K562 (cell line): ENCODE results near the gene LRP10. TPM values are rescaled to one million over a fixed set of nuclear protein-coding genes. Genes with fewer than 3 reads are reported as not detected.

Experiments
- ARID4B ChIP-seq: sonication (generic); formaldehyde crosslinking; IDR thresholded peaks from 2 replicates; pipeline ENCODE4 v1.8.0; 2022; ENCODE audit warnings: mild to moderate bottlenecking, missing genetic modification reagents
- ELF4 ChIP-seq: fragments of 450-650 bp; formaldehyde crosslinking; IDR thresholded peaks from 2 replicates; pipeline ENCODE4 v1.4.0; 2022; ENCODE audit warnings: missing genetic modification characterization
- HINFP ChIP-seq: fragments of 450-650 bp; conservative IDR thresholded peaks from 2 replicates; pipeline ENCODE4 v1.6.1; 2016; ENCODE audit warnings: missing genetic modification characterization, low read depth, mild to moderate bottlenecking, control low read depth, missing compliant biosample characterization
- KDM4B ChIP-seq, 2 experiments: fragments of 450-650 bp in 1 of 2; sonication (generic) in 1 of 2; IDR thresholded peaks; 2 replicates each; pipeline ENCODE4 v1.6.1; 2016 to 2017; ENCODE audit warnings: borderline replicate concordance in 2 of 2, antibody characterized with exemption in 1 of 2, low read depth in 1 of 2, mild to moderate bottlenecking in 1 of 2
- PYGO2 ChIP-seq: fragments of 450-650 bp; IDR thresholded peaks from 2 replicates; pipeline ENCODE4 v1.6.1; 2016; ENCODE audit warnings: mild to moderate bottlenecking, missing genetic modification characterization, moderate library complexity, missing compliant biosample characterization
- RNF219 ChIP-seq: fragments of 250-450 bp; sonication (Bioruptor Pico); IDR thresholded peaks from 2 replicates; pipeline ENCODE4 v1.5.0; 2022; ENCODE audit warnings: mild to moderate bottlenecking
- RREB1 ChIP-seq: fragments of 250-450 bp; sonication (Bioruptor Pico); IDR thresholded peaks from 2 replicates; pipeline ENCODE4 v1.4.0; 2020
- THAP12 ChIP-seq: fragments of 250-450 bp; sonication (Bioruptor Pico); IDR thresholded peaks from 2 replicates; pipeline ENCODE4 v1.9.0; 2021; ENCODE audit warnings: mild to moderate bottlenecking, inconsistent platforms
- TSC22D4 ChIP-seq: fragments of 450-650 bp; IDR thresholded peaks from 2 replicates; pipeline ENCODE4 v1.6.1; 2016; ENCODE audit warnings: missing genetic modification characterization, missing biosample characterization, control low read depth
- ZNF134 ChIP-seq: fragments of 250-450 bp; sonication (Bioruptor Pico); conservative IDR thresholded peaks from 2 replicates; pipeline ENCODE4 v1.4.0; 2020
- ZNF561 ChIP-seq: fragments of 450-650 bp; formaldehyde crosslinking; conservative IDR thresholded peaks from 2 replicates; pipeline ENCODE4 v1.4.0; 2020; ENCODE audit warnings: mild to moderate bottlenecking, moderate library complexity
- polyA plus RNA-seq, 8 experiments: library from polyadenylated mRNA; depleted of rRNA in 4 of 8; stranded (reverse) in 5 of 8; unstranded in 3 of 8; fragments of >200 nt; fragmentation: Nextera tagmentation in 2 of 8; fragmentation: Illumina TruSeq in 1 of 8; extraction: Ambion mirVana in 2 of 8; extraction: Trizol in 1 of 8; gene quantifications; 2 replicates each; pipeline versions ENCODE4 v1.2.1 to v1.2.3, GENCODE V29; 2011 to 2014; ENCODE audit warnings: inconsistent platforms in 1 of 8, missing spikeins in 1 of 8
- total RNA-seq, 7 experiments: library from RNA; depleted of rRNA in 6 of 7; stranded (reverse); fragments of >200 nt in 6 of 7; fragmentation: Illumina TruSeq in 2 of 7; extraction: Trizol in 2 of 7; gene quantifications; 2 replicates each; pipeline versions ENCODE4 v1.2.1 to v1.2.3, GENCODE V29; 2011 to 2021; ENCODE audit warnings: low replicate concordance in 1 of 7

The LRP10 gene
- total and polyA plus RNA-seq, 9 of the 15 experiments (the other 6 are each of a cell fraction or from before 2014, with no cell fraction given): 1.3 to 45.5 (median 10.9) TPM

GRCh38 chr14:22870811-22871223, 723 bp upstream of the LRP10 start (continued):
- no peak for TF ChIP-seq ARID4B
- no peak for TF ChIP-seq ZNF134 (CRISPR knock-in tag)
- TF ChIP-seq KDM4B (IDR thresholded peaks at IDR 0.05; ENCODE audit: borderline replicate concordance in 2 of 2, low read depth in 1 of 2): no peak
- no peak for TF ChIP-seq HINFP
- TF ChIP-seq TSC22D4 (tag): no peak
- no peak for TF ChIP-seq RNF219
- TF ChIP-seq PYGO2: no peak
- TF ChIP-seq ELF4 (CRISPR knock-in tag): no peak
- TF ChIP-seq RREB1 (CRISPR knock-in tag): no peak
- TF ChIP-seq THAP12: no peak
- no peak for TF ChIP-seq ZNF561 (CRISPR knock-in tag)
